ENCODE results near the gene RSRC1.

Gene RSRC1

DNA sequence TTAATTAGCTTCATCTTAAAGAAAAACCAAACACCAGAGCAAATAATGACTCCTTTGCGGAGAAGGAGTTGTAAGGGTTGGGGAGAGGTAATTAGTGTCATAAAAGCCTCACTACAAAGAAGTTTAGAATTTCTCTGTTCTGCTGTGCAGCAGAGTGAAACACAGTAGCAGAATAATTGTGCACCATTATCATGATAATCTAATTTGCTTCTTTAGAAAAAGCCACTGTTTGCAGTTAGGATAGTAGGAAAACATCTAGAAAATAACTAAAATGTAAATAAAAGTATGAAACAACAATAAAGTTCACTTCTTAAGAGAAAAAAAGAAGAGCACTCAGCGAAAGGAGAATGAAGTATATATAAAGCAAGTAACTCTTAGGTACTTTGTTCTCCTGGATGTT, 9.2 kb upstream of the RSRC1 start:
- Histone ChIP-seq H3K36me3 (ENCODE audit: control insufficient read depth in 1 of 2, insufficient read depth in 2 of 2, low read depth in 1 of 2, low read length in 2 of 2) (peaks cover 0 to 57% of the 10 kb centered on the region in 2 experiments), H3K14ac (ENCODE audit: low read length in 2 of 2) (no peak overlapping the region), H3K4ac (ENCODE audit: low read depth in 1 of 2, low read length in 2 of 2) (no peak overlapping the region), H3K79me1 (replicated peaks; ENCODE audit: low read length, poor library complexity, severe bottlenecking) (no peaks in the 10 kb centered on the region), H2BK5ac (ENCODE audit: low read depth, low read length, poor library complexity, severe bottlenecking) (no peak overlapping the region), H2BK12ac (ENCODE audit: low read length in 2 of 2) (no peak overlapping the region), H3K4me3 (ENCODE audit: insufficient read depth in 1 of 2, low read depth in 1 of 2, low read length in 2 of 2) (no peak overlapping the region), H2AK5ac (ENCODE audit: low read length, severe bottlenecking) (no peak overlapping the region), H2AFZ (ENCODE audit: low read depth, low read length) (no peak overlapping the region), H2BK15ac (ENCODE audit: low read depth, poor library complexity, severe bottlenecking) (no peak overlapping the region), H3K27ac (ENCODE audit: low read length, poor library complexity, severe bottlenecking) (no peak overlapping the region), H2BK120ac (ENCODE audit: low read depth, low read length) (no peak overlapping the region), H3K9me3 (ENCODE audit: control insufficient read depth, low read length) (no peaks in the 10 kb centered on the region), H3K27me3 (ENCODE audit: control insufficient read depth in 1 of 2, insufficient read depth in 1 of 2, low read length in 2 of 2) (peaks cover 20 to 86% of the 10 kb centered on the region in 2 experiments), H3K4me2 (ENCODE audit: low read length, poor library complexity, severe bottlenecking) (no peak overlapping the region), H3K4me1 (ENCODE audit: control insufficient read depth, insufficient read depth, low read depth, low read length) (peaks cover 30% of the 10 kb centered on the region), H3K23ac (ENCODE audit: low read length in 2 of 2) (no peak overlapping the region), H4K8ac (ENCODE audit: low read length) (no peak overlapping the region), H3K18ac (ENCODE audit: low read depth in 1 of 2, low read length in 2 of 2) (no peak overlapping the region), H4K91ac (ENCODE audit: low read length) (no peak overlapping the region), H3K9ac (ENCODE audit: low read length) (no peak overlapping the region)
- DNase-seq, result no peak
- no CpG with 5 or more reads among the region's 2 CpGs for WGBS

DNA sequence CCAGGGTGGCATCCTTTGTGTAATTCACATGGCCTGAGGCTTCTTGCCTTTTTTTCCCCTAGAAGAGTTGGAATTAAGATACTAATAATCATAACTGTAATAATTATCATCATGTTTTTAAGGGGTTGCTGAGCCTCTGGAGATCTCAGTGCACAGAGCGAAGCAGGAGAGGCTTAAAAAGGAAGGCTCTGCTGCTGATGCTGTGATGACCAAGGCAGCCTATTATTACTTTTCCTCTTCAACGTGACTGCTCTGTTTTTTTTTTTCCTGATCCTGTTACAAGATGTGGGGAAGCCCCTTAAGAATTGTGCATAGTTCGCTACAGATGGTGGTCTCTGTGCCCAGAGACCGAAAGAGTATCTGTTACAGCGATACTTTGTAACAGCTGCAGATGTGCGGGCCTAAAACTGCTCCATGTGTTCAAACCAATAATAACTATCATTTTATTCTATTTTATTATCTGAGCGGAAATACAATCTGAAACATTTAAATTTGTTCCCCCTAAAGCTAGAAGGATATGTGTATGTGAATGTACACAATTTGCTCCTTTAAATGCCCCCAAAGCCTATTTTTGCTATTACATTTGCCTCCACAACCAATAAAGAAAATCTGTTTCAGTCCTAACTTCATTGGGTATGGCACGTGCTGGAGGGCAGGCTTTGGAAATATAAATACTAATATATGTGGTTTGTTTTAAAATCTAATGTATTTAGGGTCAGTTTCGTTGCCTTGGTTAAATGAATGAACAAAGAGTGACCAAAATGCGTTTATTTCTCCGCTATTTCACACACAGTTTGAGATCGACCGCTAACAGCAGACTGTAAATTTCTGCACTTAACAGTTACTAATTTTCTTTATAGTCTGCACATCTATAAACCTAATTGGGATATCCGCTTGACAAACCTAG, 8.3 kb upstream of the RSRC1 start:
- Histone ChIP-seq H3K4me3 (ENCODE audit: insufficient read depth in 1 of 2, low read depth in 1 of 2, low read length in 2 of 2) (no peak overlapping the region), H2BK120ac (ENCODE audit: low read depth, low read length) (no peak overlapping the region), H3K4ac (ENCODE audit: low read depth in 1 of 2, low read length in 2 of 2) (no peak overlapping the region), H4K8ac (ENCODE audit: low read length) (no peak overlapping the region), H3K4me1 (ENCODE audit: control insufficient read depth, insufficient read depth, low read depth, low read length) (peaks cover 34% of the 10 kb centered on the region), H4K91ac (ENCODE audit: low read length) (no peak overlapping the region), H3K4me2 (ENCODE audit: low read length, poor library complexity, severe bottlenecking) (no peak overlapping the region), H2BK15ac (ENCODE audit: low read depth, poor library complexity, severe bottlenecking) (no peak overlapping the region), H3K27me3 (ENCODE audit: control insufficient read depth in 1 of 2, insufficient read depth in 1 of 2, low read length in 2 of 2) (peaks cover 15 to 85% of the 10 kb centered on the region in 2 experiments), H2BK12ac (ENCODE audit: low read length in 2 of 2) (no peak overlapping the region), H2AK5ac (ENCODE audit: low read length, severe bottlenecking) (no peak overlapping the region), H3K14ac (ENCODE audit: low read length in 2 of 2) (no peak overlapping the region), H3K27ac (ENCODE audit: low read length, poor library complexity, severe bottlenecking) (no peak overlapping the region), H3K79me1 (replicated peaks; ENCODE audit: low read length, poor library complexity, severe bottlenecking) (no peaks in the 10 kb centered on the region), H3K9ac (ENCODE audit: low read length) (no peak overlapping the region), H3K18ac (ENCODE audit: low read depth in 1 of 2, low read length in 2 of 2) (no peak overlapping the region), H3K23ac (ENCODE audit: low read length in 2 of 2) (no peak overlapping the region), H2AFZ (ENCODE audit: low read depth, low read length) (no peak overlapping the region), H2BK5ac (ENCODE audit: low read depth, low read length, poor library complexity, severe bottlenecking) (no peak overlapping the region), H3K36me3 (ENCODE audit: control insufficient read depth in 1 of 2, insufficient read depth in 2 of 2, low read depth in 1 of 2, low read length in 2 of 2) (peaks cover 0 to 51% of the 10 kb centered on the region in 2 experiments), H3K9me3 (ENCODE audit: control insufficient read depth, low read length) (no peaks in the 10 kb centered on the region)
- 38% methylated on average over 13 of the region's 14 CpGs for WGBS
- DNase-seq, result no peak

GRCh38 chr3:158102242-158103080, 7.4 kb upstream of the RSRC1 start:
- Histone ChIP-seq H2BK15ac (ENCODE audit: low read depth, poor library complexity, severe bottlenecking) (no peak overlapping the region), H3K4me3 (ENCODE audit: insufficient read depth in 1 of 2, low read depth in 1 of 2, low read length in 2 of 2) (peak overlapping the region in 1 of 2 experiments; percentile 86), H3K9me3 (ENCODE audit: control insufficient read depth, low read length) (no peaks in the 10 kb centered on the region), H3K4me1 (ENCODE audit: control insufficient read depth, insufficient read depth, low read depth, low read length) (peaks cover 40% of the 10 kb centered on the region), H3K27me3 (ENCODE audit: control insufficient read depth in 1 of 2, insufficient read depth in 1 of 2, low read length in 2 of 2) (peaks cover 20 to 88% of the 10 kb centered on the region in 2 experiments), H3K79me1 (replicated peaks; ENCODE audit: low read length, poor library complexity, severe bottlenecking) (no peaks in the 10 kb centered on the region), H2BK5ac (ENCODE audit: low read depth, low read length, poor library complexity, severe bottlenecking) (no peak overlapping the region), H2AK5ac (ENCODE audit: low read length, severe bottlenecking) (no peak overlapping the region), H3K36me3 (ENCODE audit: control insufficient read depth in 1 of 2, insufficient read depth in 2 of 2, low read depth in 1 of 2, low read length in 2 of 2) (peaks cover 0 to 45% of the 10 kb centered on the region in 2 experiments), H2BK12ac (ENCODE audit: low read length in 2 of 2) (no peak overlapping the region), H3K4ac (ENCODE audit: low read depth in 1 of 2, low read length in 2 of 2) (no peak overlapping the region), H4K91ac (ENCODE audit: low read length) (no peak overlapping the region), H3K9ac (ENCODE audit: low read length) (peak overlapping the region; percentile 89), H4K8ac (ENCODE audit: low read length) (no peak overlapping the region), H2BK120ac (ENCODE audit: low read depth, low read length) (no peak overlapping the region), H3K14ac (ENCODE audit: low read length in 2 of 2) (no peak overlapping the region), H3K18ac (ENCODE audit: low read depth in 1 of 2, low read length in 2 of 2) (no peak overlapping the region), H3K23ac (ENCODE audit: low read length in 2 of 2) (no peak overlapping the region), H3K27ac (ENCODE audit: low read length, poor library complexity, severe bottlenecking) (no peak overlapping the region), H3K4me2 (ENCODE audit: low read length, poor library complexity, severe bottlenecking) (no peak overlapping the region), H2AFZ (ENCODE audit: low read depth, low read length) (no peak overlapping the region)
- WGBS, result 3% methylated on average over 28 of the region's 28 CpGs
- DNase-seq, result no peak

Measured in mesenchymal stem cell (in vitro differentiated cells and primary cell).